Measurements from ENCODE around the gene SH3RF3. TPM values are rescaled to one million over a fixed set of nuclear protein-coding genes. Genes with fewer than 3 reads are reported as not detected.
A peak's percentile ranks its signal among the peaks of the same experiment; 100 is the strongest.
"Not testable (repeated sequence)": the region's sequence is repeated elsewhere in the genome, so short reads cannot be mapped to it uniquely, and the experiment has no call there.

Gene SH3RF3
- total RNA-seq, 2 donors from 2014 or later = 1.5 to 1.8 TPM

DNA sequence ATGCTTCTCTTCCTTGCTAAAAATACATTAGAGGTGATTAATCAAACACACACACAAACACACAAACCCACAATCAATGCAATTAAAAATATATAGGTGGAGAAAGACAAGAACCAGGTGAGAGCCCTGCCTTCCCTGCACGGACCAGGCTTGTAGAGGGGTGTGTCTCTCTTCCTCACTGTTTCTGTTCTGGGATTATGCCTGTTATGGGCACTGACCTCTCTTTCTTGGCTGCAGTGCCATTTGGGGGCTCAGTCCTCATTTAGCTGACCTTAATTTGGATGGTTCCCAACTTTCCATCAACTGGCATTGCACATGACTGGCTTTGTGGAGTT lies 89.8 kb downstream of the SH3RF3 start:
- no peak overlapping the region for H3K4me3 ChIP-seq (ENCODE audit: low read length)
- Mint-ChIP-seq H3K9me3 (no peaks in the 10 kb centered on the region), H3K36me3 (ENCODE audit: low read depth) (no peaks in the 10 kb centered on the region), H3K27me3 (ENCODE audit: insufficient read depth) (peaks cover 8% of the 10 kb centered on the region), H3K27ac (no peak overlapping the region), H3K4me1 (peaks cover 6% of the 10 kb centered on the region), H3K4me3 (no peak overlapping the region)
- no peaks in the 10 kb centered on the region for H3K4me1 ChIP-seq (ENCODE audit: control insufficient read depth, insufficient read depth, low read length)
- DNase-seq = peak; percentile 16
- no peaks in the 10 kb centered on the region for H3K27me3 ChIP-seq (ENCODE audit: control insufficient read depth, insufficient read depth, low read length, poor library complexity, severe bottlenecking)
- H3K9me3 ChIP-seq (ENCODE audit: control insufficient read depth, low read length) = no peaks in the 10 kb centered on the region
- WGBS, 2 experiments (ENCODE audit: insufficient coverage in 1 of 2, insufficient read length in 1 of 2) = 50% methylated on average over 1 of the region's 1 CpG; no CpG with 5 or more reads in 1 of the 2 experiments
- H3K36me3 ChIP-seq (ENCODE audit: control insufficient read depth, insufficient read depth, low read length) = no peaks in the 10 kb centered on the region
- no peak overlapping the region for H3K27ac ChIP-seq (ENCODE audit: low read depth, low read length)
- no peak overlapping the region for H3K9ac ChIP-seq (ENCODE audit: extremely low read depth, low read length, poor library complexity, severe bottlenecking)
- TF ChIP-seq CTCF (conservative IDR thresholded peaks at IDR 0.05) = no peak

DNA sequence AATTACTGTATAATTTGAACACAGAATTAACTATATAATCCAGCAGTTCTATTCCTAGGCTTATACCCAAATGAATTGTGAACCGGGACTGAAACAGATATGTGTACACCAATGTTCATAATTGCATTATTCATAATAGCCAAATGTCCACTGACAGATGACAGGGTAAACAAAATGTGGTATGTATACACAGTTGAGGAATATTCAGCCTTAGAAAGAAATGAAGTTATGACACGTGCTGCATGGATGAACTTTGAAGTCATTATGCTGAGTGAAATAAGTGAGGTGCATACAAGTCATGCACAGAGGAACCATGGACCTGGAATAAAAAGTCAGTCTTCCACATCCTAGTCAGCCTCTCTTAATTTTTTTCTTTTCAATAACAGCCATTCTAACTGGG lies 91.9 kb downstream of the SH3RF3 start:
- Histone ChIP-seq H3K36me3 (ENCODE audit: control insufficient read depth, insufficient read depth, low read length) (no peaks in the 10 kb centered on the region), H3K27ac (ENCODE audit: low read depth, low read length) (no peak overlapping the region)

DNA sequence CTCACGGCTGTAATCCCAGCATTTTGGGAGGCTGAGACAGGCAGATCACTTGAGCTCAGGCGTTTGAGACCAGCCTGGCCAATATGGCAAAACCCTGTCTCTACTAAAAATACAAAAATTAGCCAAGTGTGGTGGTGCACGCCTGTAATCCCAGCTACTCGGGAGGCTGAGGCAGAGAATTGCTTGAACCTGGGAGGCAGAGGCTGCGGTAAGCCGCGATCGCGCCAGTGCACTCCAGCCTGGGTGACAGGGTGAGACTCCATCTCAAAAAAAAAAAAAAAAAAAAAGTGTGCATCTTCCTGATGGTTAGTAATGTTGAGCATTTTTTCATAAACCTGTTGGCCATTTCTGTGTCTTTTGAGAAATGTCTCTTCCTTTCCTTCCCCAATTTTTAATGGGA lies 92.3 kb downstream of the SH3RF3 start:
- not testable (repeated sequence) for H3K4me1 Mint-ChIP-seq; H3K9me3 Mint-ChIP-seq; H3K36me3 ChIP-seq (ENCODE audit: control insufficient read depth, insufficient read depth, low read length); H3K27ac ChIP-seq (ENCODE audit: low read depth, low read length); H3K9me3 ChIP-seq (ENCODE audit: control insufficient read depth, low read length); H3K27me3 Mint-ChIP-seq (ENCODE audit: insufficient read depth); H3K9ac ChIP-seq (ENCODE audit: extremely low read depth, low read length, poor library complexity, severe bottlenecking); H3K4me1 ChIP-seq (ENCODE audit: control insufficient read depth, insufficient read depth, low read length); H3K4me3 ChIP-seq (ENCODE audit: low read length); DNase-seq; H3K27ac Mint-ChIP-seq; H3K27me3 ChIP-seq (ENCODE audit: control insufficient read depth, insufficient read depth, low read length, poor library complexity, severe bottlenecking); H3K4me3 Mint-ChIP-seq; H3K36me3 Mint-ChIP-seq (ENCODE audit: low read depth)
- WGBS, 2 experiments (ENCODE audit: insufficient coverage in 1 of 2, insufficient read length in 1 of 2) = 90 to 95% methylated on average over 4 to 9 of the region's 9 CpGs

More for the DNA sequence above, 91.9 kb downstream of the SH3RF3 start:
- Histone ChIP-seq H3K4me1 (ENCODE audit: control insufficient read depth, insufficient read depth, low read length) (no peaks in the 10 kb centered on the region), H3K9ac (ENCODE audit: extremely low read depth, low read length, poor library complexity, severe bottlenecking) (no peak overlapping the region), H3K9me3 (ENCODE audit: control insufficient read depth, low read length) (no peaks in the 10 kb centered on the region), H3K27me3 (ENCODE audit: control insufficient read depth, insufficient read depth, low read length, poor library complexity, severe bottlenecking) (no peaks in the 10 kb centered on the region), H3K4me3 (ENCODE audit: low read length) (no peak overlapping the region)
- Mint-ChIP-seq H3K9me3 (no peaks in the 10 kb centered on the region), H3K4me3 (no peak overlapping the region), H3K27ac (no peak overlapping the region), H3K4me1 (peaks cover 4% of the 10 kb centered on the region), H3K36me3 (ENCODE audit: low read depth) (no peaks in the 10 kb centered on the region), H3K27me3 (ENCODE audit: insufficient read depth) (peaks cover 4% of the 10 kb centered on the region)
- DNase-seq = no peak
- TF ChIP-seq CTCF (conservative IDR thresholded peaks at IDR 0.05) = no peak
- 91 to 100% methylated on average over 2 of the region's 2 CpGs for WGBS, 2 experiments (ENCODE audit: insufficient coverage in 1 of 2, insufficient read length in 1 of 2)

- H3K27ac ChIP-seq (ENCODE audit: low read depth, low read length) = no peak overlapping the region
- no peak for TF ChIP-seq CTCF (conservative IDR thresholded peaks at IDR 0.05)
- H3K9ac ChIP-seq (ENCODE audit: extremely low read depth, low read length, poor library complexity, severe bottlenecking) = no peak overlapping the region
- no peaks in the 10 kb centered on the region for H3K4me1 ChIP-seq (ENCODE audit: control insufficient read depth, insufficient read depth, low read length)
- Mint-ChIP-seq H3K9me3 (no peaks in the 10 kb centered on the region), H3K36me3 (ENCODE audit: low read depth) (no peaks in the 10 kb centered on the region), H3K27ac (no peak overlapping the region), H3K27me3 (ENCODE audit: insufficient read depth) (peaks cover 2% of the 10 kb centered on the region), H3K4me1 (no peaks in the 10 kb centered on the region), H3K4me3 (no peak overlapping the region)
- no peaks in the 10 kb centered on the region for H3K36me3 ChIP-seq (ENCODE audit: control insufficient read depth, insufficient read depth, low read length)
- no peak for DNase-seq
- 92% methylated on average over 3 of the region's 3 CpGs; no CpG with 5 or more reads in 1 of the 2 experiments for WGBS, 2 experiments (ENCODE audit: insufficient coverage in 1 of 2, insufficient read length in 1 of 2)
- H3K9me3 ChIP-seq (ENCODE audit: control insufficient read depth, low read length) = no peaks in the 10 kb centered on the region
- H3K4me3 ChIP-seq (ENCODE audit: low read length) = no peak overlapping the region
- H3K27me3 ChIP-seq (ENCODE audit: control insufficient read depth, insufficient read depth, low read length, poor library complexity, severe bottlenecking) = no peaks in the 10 kb centered on the region
These were observed 93.4 kb downstream of the SH3RF3 start for GRCh38 chr2:109222422-109222821.
